ENCODE results near the gene LSM8.
"Not testable (repeated sequence)": the region's sequence is repeated elsewhere in the genome, so short reads cannot be mapped to it uniquely, and the experiment has no call there.

The LSM8 gene

DNA sequence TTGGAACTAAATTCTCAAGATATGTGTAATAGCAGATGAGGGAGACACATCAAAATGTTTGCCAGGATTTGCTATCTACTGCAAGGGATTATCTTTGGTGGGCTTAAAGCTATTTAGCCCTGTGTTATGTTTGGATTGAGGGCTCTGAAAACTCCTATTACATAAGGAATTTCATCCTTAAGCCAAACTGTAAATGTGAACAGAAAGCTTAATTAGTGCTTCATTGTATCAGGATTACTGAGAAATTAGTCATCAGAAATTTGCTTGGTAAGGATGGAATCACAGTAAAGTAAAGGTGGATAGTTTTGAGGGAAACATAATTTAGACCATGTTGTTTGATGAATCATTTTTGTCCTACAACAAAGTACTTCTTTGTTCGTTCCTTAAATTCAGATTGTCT, 48.9 kb downstream of the LSM8 start:
- H3K9ac ChIP-seq = no peak overlapping the region
- no peaks in the 10 kb centered on the region for H3K9me3 ChIP-seq
- H3K27me3 ChIP-seq = no peaks in the 10 kb centered on the region
- H3K27ac ChIP-seq = no peak overlapping the region
- H4K20me1 ChIP-seq = no peaks in the 10 kb centered on the region
- no peak for TF ChIP-seq Cebpa-rat (IDR thresholded peaks at IDR 0.05)
- H3K4me1 ChIP-seq = no peaks in the 10 kb centered on the region
- no peaks in the 10 kb centered on the region for H3K36me3 ChIP-seq
- no peak overlapping the region for H3K4me3 ChIP-seq
- H3K4me2 ChIP-seq = no peak overlapping the region

DNA sequence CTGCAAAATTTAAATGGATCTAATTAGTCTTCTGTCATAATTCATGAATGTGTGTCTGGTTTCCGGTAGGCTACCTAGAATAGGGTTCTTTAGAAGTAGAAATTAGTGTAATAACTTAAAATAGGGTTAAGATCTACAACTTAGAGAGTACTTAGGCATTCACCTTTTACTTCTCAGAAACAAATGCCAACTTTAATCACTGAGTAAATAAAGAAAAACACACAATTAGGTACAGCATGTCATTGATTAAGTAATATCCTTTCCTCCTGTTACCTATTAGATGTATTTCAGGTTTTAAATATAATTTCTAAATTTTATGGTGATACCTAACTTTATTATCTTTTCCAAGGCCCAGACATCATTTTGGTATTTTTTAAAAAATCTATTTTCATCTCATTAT, 49.8 kb downstream of the LSM8 start:
- H3K9me3 ChIP-seq = no peaks in the 10 kb centered on the region
- H3K36me3 ChIP-seq = no peaks in the 10 kb centered on the region
- H3K4me2 ChIP-seq = no peak overlapping the region
- no peak overlapping the region for H3K9ac ChIP-seq
- no peaks in the 10 kb centered on the region for H3K4me1 ChIP-seq
- no peak overlapping the region for H3K27ac ChIP-seq
- no peaks in the 10 kb centered on the region for H3K27me3 ChIP-seq
- no peak overlapping the region for H3K4me3 ChIP-seq
- H4K20me1 ChIP-seq = no peaks in the 10 kb centered on the region
- TF ChIP-seq Cebpa-rat (IDR thresholded peaks at IDR 0.05) = no peak

DNA sequence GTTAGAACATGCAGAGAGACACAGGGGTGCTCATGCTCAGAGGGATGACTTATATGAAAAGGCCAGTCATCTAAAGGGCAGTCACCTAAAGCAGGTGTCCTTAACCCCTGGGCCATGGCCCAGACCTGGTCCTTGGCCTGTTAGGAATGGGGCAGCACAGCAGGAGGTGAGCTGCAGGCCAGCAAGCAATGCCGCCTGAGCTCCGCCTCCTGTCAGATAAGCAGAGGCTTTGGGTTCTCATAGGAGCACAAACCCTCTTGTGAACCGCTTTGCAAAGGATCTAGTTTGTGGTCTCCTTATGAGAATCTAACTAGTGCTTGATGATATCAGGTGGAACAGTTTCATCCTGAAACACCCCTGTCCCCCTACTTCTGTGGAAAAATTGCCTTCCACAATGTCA, 55.0 kb downstream of the LSM8 start:
- H3K9ac ChIP-seq = no peak overlapping the region
- H3K9me3 ChIP-seq = no peaks in the 10 kb centered on the region
- no peaks in the 10 kb centered on the region for H3K4me1 ChIP-seq
- H3K27ac ChIP-seq = no peak overlapping the region
- TF ChIP-seq Cebpa-rat (IDR thresholded peaks at IDR 0.05) = no peak
- H4K20me1 ChIP-seq = no peaks in the 10 kb centered on the region
- H3K4me3 ChIP-seq = no peak overlapping the region
- H3K4me2 ChIP-seq = no peak overlapping the region
- no peaks in the 10 kb centered on the region for H3K27me3 ChIP-seq
- H3K36me3 ChIP-seq = no peaks in the 10 kb centered on the region

DNA sequence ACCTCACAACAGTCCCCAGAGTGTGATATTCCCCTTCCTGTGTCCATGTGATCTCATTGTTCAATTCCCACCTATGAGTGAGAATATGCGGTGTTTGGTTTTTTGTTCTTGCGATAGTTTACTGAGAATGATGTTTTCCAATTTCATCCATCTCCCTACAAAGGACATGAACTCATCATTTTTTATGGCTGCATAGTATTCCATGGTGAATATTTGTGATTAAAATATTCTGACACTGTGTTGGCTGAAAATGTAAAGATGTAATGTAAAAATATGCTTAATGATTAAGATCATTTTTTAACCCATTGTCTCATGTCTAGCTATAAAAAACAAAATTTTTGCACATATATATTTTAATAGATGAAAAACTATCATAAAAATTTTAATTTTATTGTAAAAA, 56.4 kb downstream of the LSM8 start:
- H3K4me1 ChIP-seq, H3K36me3 ChIP-seq, H3K27me3 ChIP-seq, H3K4me2 ChIP-seq, H3K27ac ChIP-seq, H3K9me3 ChIP-seq, H4K20me1 ChIP-seq, H3K9ac ChIP-seq, H3K4me3 ChIP-seq: not testable (repeated sequence)

Measured in BLaER1 (cell line).